COLO829 (cell line): ENCODE data around the gene NSUN6.
"Not testable (repeated sequence)": the region's sequence is repeated elsewhere in the genome, so short reads cannot be mapped to it uniquely, and the experiment has no call there.

Experiments used
- DNase-seq: peaks from one replicate; pipeline ENCODE4 v3.0.0; 2012; ENCODE audit warnings: low spot score

Gene NSUN6

GRCh38 chr10:18659819-18660535 is 8.6 kb upstream of the NSUN6 start:
- DNase-seq = no peak

GRCh38 chr10:18659125-18659818 is 7.9 kb upstream of the NSUN6 start, which contains the start of gene ARL5B:
ARL5B (plus strand) TSS chr10:18659431; CDS start chr10:18659638, 207 bp downstream.
- DNase-seq = peak; percentile 91

- DNase-seq = no peak
Measured at GRCh38 chr10:18658271-18659124, 7.1 kb upstream of the NSUN6 start.

GRCh38 chr10:18656724-18657123 is 5.3 kb upstream of the NSUN6 start:
- DNase-seq = no peak

- DNase-seq = no peak
Measured at GRCh38 chr10:18653112-18653511, 1.7 kb upstream of the NSUN6 start.

- no peak for DNase-seq
Measured at GRCh38 chr10:18650404-18650997, 886 bp downstream of the NSUN6 start.

- no peak for DNase-seq
Measured at GRCh38 chr10:18649364-18649959, 1.9 kb downstream of the NSUN6 start.

- DNase-seq = no peak
Measured at GRCh38 chr10:18647945-18648344, 3.4 kb downstream of the NSUN6 start.

- DNase-seq = no peak
Measured at GRCh38 chr10:18647151-18647550, 4.2 kb downstream of the NSUN6 start.

- DNase-seq = not testable (repeated sequence)
Measured at GRCh38 chr10:18639719-18640118, 11.7 kb downstream of the NSUN6 start.

GRCh38 chr10:18637400-18637799 is 14.0 kb downstream of the NSUN6 start:
- not testable (repeated sequence) for DNase-seq

GRCh38 chr10:18635995-18636394 is 15.4 kb downstream of the NSUN6 start:
- DNase-seq = no peak

- not testable (repeated sequence) for DNase-seq
Measured at GRCh38 chr10:18632500-18632899, 18.9 kb downstream of the NSUN6 start.

- DNase-seq = not testable (repeated sequence)
Measured at GRCh38 chr10:18627452-18628018, 23.9 kb downstream of the NSUN6 start.

GRCh38 chr10:18625886-18626285 is 25.5 kb downstream of the NSUN6 start:
- DNase-seq = no peak

- DNase-seq = not testable (repeated sequence)
Measured at GRCh38 chr10:18623671-18624070, 27.7 kb downstream of the NSUN6 start.

GRCh38 chr10:18620856-18621255 is 30.5 kb downstream of the NSUN6 start:
- no peak for DNase-seq

GRCh38 chr10:18619016-18619415 is 32.4 kb downstream of the NSUN6 start:
- no peak for DNase-seq

- DNase-seq = no peak
Measured at GRCh38 chr10:18616337-18616736, 35.0 kb downstream of the NSUN6 start.

- DNase-seq = no peak
Measured at GRCh38 chr10:18615618-18616017, 35.8 kb downstream of the NSUN6 start.

GRCh38 chr10:18611168-18611567 is 40.2 kb downstream of the NSUN6 start:
- no peak for DNase-seq
